ENCODE results near the gene VWF.

DNA sequence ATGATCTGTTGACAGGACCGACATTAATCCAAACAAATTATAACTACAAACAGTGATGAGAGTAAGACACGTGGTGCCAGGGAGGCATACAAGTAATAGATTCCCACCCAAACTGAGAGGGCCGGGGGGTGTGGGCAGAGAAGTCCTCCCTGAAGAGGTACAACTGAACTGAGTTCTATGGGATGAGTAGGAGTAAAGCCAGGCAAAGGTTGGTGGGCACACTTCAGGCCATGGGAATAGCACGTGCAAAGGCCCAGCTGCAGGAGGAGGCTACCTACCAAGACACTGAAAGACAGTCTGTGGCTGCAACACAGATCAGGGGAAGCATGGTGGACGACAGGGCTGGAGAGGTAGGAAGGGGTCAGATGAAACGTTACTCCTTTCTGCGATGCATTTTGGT is 22.0 kb upstream of the VWF start:
- TF ChIP-seq CTCF (conservative IDR thresholded peaks at IDR 0.05; ENCODE audit: low read depth in 2 of 2) (no peak), POLR2AphosphoS5 (IDR thresholded peaks at IDR 0.05; ENCODE audit: low read depth) (no peak), ZNF331 (CRISPR knock-in tag; IDR thresholded peaks at IDR 0.05; ENCODE audit: low read depth) (no peak), JUNB (IDR thresholded peaks at IDR 0.05; ENCODE audit: unreplicated experiment) (no peak), EZH2 (IDR thresholded peaks at IDR 0.05; ENCODE audit: low read depth, unreplicated experiment) (no peak), CREB1 (CRISPR knock-in tag; IDR thresholded peaks at IDR 0.05; ENCODE audit: low read depth) (no peak), EZH2phosphoT487 (IDR thresholded peaks at IDR 0.05; ENCODE audit: unreplicated experiment) (no peak)
- TF ChIP-seq, protein P1, sequence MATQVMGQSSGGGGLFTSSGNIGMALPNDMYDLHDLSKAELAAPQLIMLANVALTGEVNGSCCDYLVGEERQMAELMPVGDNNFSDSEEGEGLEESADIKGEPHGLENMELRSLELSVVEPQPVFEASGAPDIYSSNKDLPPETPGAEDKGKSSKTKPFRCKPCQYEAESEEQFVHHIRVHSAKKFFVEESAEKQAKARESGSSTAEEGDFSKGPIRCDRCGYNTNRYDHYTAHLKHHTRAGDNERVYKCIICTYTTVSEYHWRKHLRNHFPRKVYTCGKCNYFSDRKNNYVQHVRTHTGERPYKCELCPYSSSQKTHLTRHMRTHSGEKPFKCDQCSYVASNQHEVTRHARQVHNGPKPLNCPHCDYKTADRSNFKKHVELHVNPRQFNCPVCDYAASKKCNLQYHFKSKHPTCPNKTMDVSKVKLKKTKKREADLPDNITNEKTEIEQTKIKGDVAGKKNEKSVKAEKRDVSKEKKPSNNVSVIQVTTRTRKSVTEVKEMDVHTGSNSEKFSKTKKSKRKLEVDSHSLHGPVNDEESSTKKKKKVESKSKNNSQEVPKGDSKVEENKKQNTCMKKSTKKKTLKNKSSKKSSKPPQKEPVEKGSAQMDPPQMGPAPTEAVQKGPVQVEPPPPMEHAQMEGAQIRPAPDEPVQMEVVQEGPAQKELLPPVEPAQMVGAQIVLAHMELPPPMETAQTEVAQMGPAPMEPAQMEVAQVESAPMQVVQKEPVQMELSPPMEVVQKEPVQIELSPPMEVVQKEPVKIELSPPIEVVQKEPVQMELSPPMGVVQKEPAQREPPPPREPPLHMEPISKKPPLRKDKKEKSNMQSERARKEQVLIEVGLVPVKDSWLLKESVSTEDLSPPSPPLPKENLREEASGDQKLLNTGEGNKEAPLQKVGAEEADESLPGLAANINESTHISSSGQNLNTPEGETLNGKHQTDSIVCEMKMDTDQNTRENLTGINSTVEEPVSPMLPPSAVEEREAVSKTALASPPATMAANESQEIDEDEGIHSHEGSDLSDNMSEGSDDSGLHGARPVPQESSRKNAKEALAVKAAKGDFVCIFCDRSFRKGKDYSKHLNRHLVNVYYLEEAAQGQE (IDR thresholded peaks at IDR 0.05; ENCODE audit: unreplicated experiment) = no peak
- TF ChIP-seq, protein P2, sequence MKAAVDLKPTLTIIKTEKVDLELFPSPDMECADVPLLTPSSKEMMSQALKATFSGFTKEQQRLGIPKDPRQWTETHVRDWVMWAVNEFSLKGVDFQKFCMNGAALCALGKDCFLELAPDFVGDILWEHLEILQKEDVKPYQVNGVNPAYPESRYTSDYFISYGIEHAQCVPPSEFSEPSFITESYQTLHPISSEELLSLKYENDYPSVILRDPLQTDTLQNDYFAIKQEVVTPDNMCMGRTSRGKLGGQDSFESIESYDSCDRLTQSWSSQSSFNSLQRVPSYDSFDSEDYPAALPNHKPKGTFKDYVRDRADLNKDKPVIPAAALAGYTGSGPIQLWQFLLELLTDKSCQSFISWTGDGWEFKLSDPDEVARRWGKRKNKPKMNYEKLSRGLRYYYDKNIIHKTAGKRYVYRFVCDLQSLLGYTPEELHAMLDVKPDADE (IDR thresholded peaks at IDR 0.05) = no peak
